GM12878 (cell line): Measurements from ENCODE around the gene SBF1. TPM values are rescaled to one million over a fixed set of nuclear protein-coding genes. Genes with fewer than 3 reads are reported as not detected.
A peak's percentile ranks its signal among the peaks of the same experiment; 100 is the strongest.

ENCODE experiments used
- ATAC-seq: fragments of 200-7000 bp; cut with Tn5 transposase; 3 replicates; pipeline ENCODE4 v1.9.1; 2020; ENCODE audit warnings: mild to moderate bottlenecking, moderate library complexity
- BruUV-seq: library from RNA; stranded (reverse); fragments of 400-500 nt; replicated peaks from 2 replicates; lab custom pipeline; 2021; lab: Mats Ljungman, UMichigan
- CTCF ChIA-PET: fragments of 300-600 bp; sonication (Branson Sonifier 250); formaldehyde crosslinking; extraction: SDS; loops from one replicate; lab custom pipeline; 2021; ENCODE audit warnings: inconsistent platforms; lab: Yijun Ruan, JAX
- POLR2A ChIA-PET: fragments of 350-600 bp; formaldehyde crosslinking; extraction: SDS; loops from one replicate; lab custom pipeline; 2021; ENCODE audit warnings: inconsistent platforms; lab: Charles Lee
- RAD21 ChIA-PET: fragments of 300-600 bp; sonication (Branson Sonifier 250); formaldehyde crosslinking; loops from one replicate; lab custom pipeline; 2023; ENCODE audit warnings: antibody characterized with exemption; ENCODE audit not compliant: unreplicated experiment; lab: Charles Lee
- SMC1A ChIA-PET: fragments of 300-600 bp; sonication (Branson Sonifier 250); formaldehyde crosslinking; loops from one replicate; lab custom pipeline; 2023; ENCODE audit not compliant: unreplicated experiment, uncharacterized antibody; lab: Charles Lee
- DNase-seq: peaks from one replicate; pipeline ENCODE4 v3.0.0-alpha.2; 2011; ENCODE audit warnings: low read depth, low spot score
- FAIRE-seq: peaks from 3 replicates; lab custom pipeline; 2011; peaks lifted over from hg19 to GRCh38; lab: Jason Lieb, UNC
- H2AFZ ChIP-seq: 2 replicates; pipeline ENCODE4 v1.6.0; 2011; ENCODE audit warnings: low read depth, low read length, control low read depth; ENCODE audit not compliant: control insufficient read depth
- H3K27ac ChIP-seq: 2 replicates; pipeline ENCODE4 v1.5.1; 2011; ENCODE audit warnings: control low read depth; ENCODE audit not compliant: control insufficient read depth, insufficient read depth
- H3K27me3 ChIP-seq, 2 experiments: replicated peaks in 1 of 2; 2 replicates each; pipeline versions ENCODE4 v1.6.0 to v1.6.1; 2011; ENCODE audit warnings: low read length in 1 of 2; ENCODE audit not compliant: control insufficient read depth in 2 of 2, insufficient read depth in 2 of 2
- H3K36me3 ChIP-seq, 2 experiments: 2 replicates each; pipeline ENCODE4 v1.5.1; 2011; ENCODE audit warnings: low read length in 1 of 2; ENCODE audit not compliant: control insufficient read depth in 2 of 2, insufficient read depth in 2 of 2
- H3K4me1 ChIP-seq: 2 replicates; pipeline ENCODE4 v1.6.1; 2011; ENCODE audit warnings: mild to moderate bottlenecking, low read length, moderate library complexity, mixed read lengths; ENCODE audit not compliant: control insufficient read depth, insufficient read depth
- H3K4me2 ChIP-seq: 2 replicates; pipeline ENCODE4 v1.6.0; 2011; ENCODE audit warnings: control low read depth; ENCODE audit not compliant: control insufficient read depth, insufficient read depth
- H3K4me3 ChIP-seq: fragments of 200-600 bp; sonication (generic); 2 replicates; pipeline ENCODE4 v1.5.1; 2016
- H3K79me2 ChIP-seq: 2 replicates; pipeline ENCODE4 v1.6.0; 2011; ENCODE audit warnings: low read length; ENCODE audit not compliant: control insufficient read depth, insufficient read depth
- H3K9ac ChIP-seq: 2 replicates; pipeline ENCODE4 v1.8.0; 2011; ENCODE audit warnings: low read length, control low read depth, mixed read lengths; ENCODE audit not compliant: control insufficient read depth, insufficient read depth
- H3K9me3 ChIP-seq: replicated peaks from 3 replicates; pipeline ENCODE4 v1.5.1; 2011; ENCODE audit warnings: mild to moderate bottlenecking, low read length; ENCODE audit not compliant: control insufficient read depth, insufficient read depth
- H4K20me1 ChIP-seq: 2 replicates; pipeline ENCODE4 v1.6.0; 2011; ENCODE audit not compliant: control insufficient read depth, insufficient read depth
- BHLHE40 ChIP-seq, 2 experiments: fragments of 450-650 bp in 1 of 2; IDR thresholded peaks; 2 replicates each; pipeline ENCODE4 v1.6.1; 2011 to 2017; ENCODE audit warnings: low read depth in 2 of 2, borderline replicate concordance in 1 of 2, improper control_type of control experiment in 1 of 2, low read length in 1 of 2, mild to moderate bottlenecking in 1 of 2
- HDAC2 ChIP-seq: fragments of 200-600 bp; sonication (generic); IDR thresholded peaks from 2 replicates; pipeline ENCODE4 v1.6.1; 2017
- IKZF2 ChIP-seq, 2 experiments: fragments of 450-650 bp; IDR thresholded peaks; 2 replicates each; pipeline ENCODE4 v1.6.1; 2017; ENCODE audit warnings: mild to moderate bottlenecking in 2 of 2, moderate library complexity in 2 of 2
- MYB ChIP-seq: fragments of 150-350 bp; IDR thresholded peaks from 2 replicates; pipeline ENCODE4 v1.6.1; 2014; ENCODE audit warnings: mild to moderate bottlenecking, low read depth, low read length, borderline replicate concordance
- RBBP5 ChIP-seq: fragments of 200-600 bp; sonication (generic); conservative IDR thresholded peaks from 2 replicates; pipeline ENCODE4 v1.6.1; 2016
- WGBS: methylation state at CpG from one replicate; pipeline ENCODE4 v1.1.6; 2016; ENCODE audit warnings: low lambda C conversion rate; ENCODE audit not compliant: insufficient replicate concordance, insufficient coverage; ENCODE audit errors: missing lambda C conversion rate; 5-methylcytosine and 5-hydroxymethylcytosine counted together
- in situ Hi-C: fragments of 300-500 bp; cut with MboI; formaldehyde crosslinking; loops from 9 replicates; pipeline ENCODE4 v1.14.3; 2018; ENCODE audit warnings: mixed read lengths
- intact Hi-C: fragments of 100-400 bp; cut with micrococcal nuclease; formaldehyde crosslinking; loops from one replicate; pipeline ENCODE4 v1.14.2; 2022; ENCODE audit not compliant: unreplicated experiment
- polyA plus RNA-seq, 11 experiments: library from polyadenylated mRNA; depleted of rRNA in 4 of 11; unstranded in 6 of 11; stranded (reverse) in 5 of 11; fragments of >200 nt; fragmentation: Nextera tagmentation in 4 of 11; fragmentation: Illumina TruSeq in 1 of 11; extraction: Ambion mirVana in 4 of 11; extraction: Trizol in 1 of 11; gene quantifications; 1 replicate in 1 of 11; 2 replicates in 10 of 11; pipeline versions ENCODE4 v1.2.1 to v1.2.3, GENCODE V29; 2011 to 2016; ENCODE audit warnings: inconsistent platforms in 2 of 11, missing spikeins in 2 of 11, low read depth in 1 of 11
- total RNA-seq, 4 experiments: library from RNA; depleted of rRNA in 3 of 4; stranded (reverse); fragments of >200 nt in 3 of 4; fragmentation: Illumina TruSeq in 1 of 4; extraction: Trizol in 1 of 4; gene quantifications; 2 replicates each; pipeline versions ENCODE4 v1.2.1 to v1.2.3, GENCODE V29; 2013 to 2021

Gene SBF1
- total and polyA plus RNA-seq, 10 of the 15 experiments (the other 5 are each of a cell fraction or from before 2014, with no cell fraction given) = 0.23 to 95.0 (median 17.8) TPM

DNA sequence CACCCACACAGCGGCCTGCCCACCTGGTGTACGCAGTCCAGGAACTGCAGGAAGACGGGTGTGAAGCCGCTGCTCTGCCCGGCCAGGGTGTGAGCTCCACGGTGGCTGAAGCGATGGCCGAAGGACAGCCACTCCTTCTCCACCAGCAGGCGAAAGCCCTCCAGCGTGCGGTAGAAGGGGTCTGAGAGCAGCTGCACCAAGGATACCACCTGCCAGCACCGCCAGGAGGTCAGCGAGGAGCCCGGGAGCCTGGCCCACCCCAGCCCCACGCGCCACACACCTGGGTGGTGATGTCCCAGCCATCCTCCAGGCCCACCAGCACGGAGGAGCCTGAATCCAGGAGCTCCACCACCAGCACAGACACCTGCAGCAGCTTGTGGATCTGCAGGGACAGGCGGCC is 19.6 kb downstream of the SBF1 start:
- H3K27me3 ChIP-seq = no peaks in the 10 kb centered on the region
- POLR2A ChIA-PET = no interaction called here
- H3K4me2 ChIP-seq = no peak overlapping the region
- SMC1A ChIA-PET = no interaction called here
- no peak for ATAC-seq
- no peak for FAIRE-seq
- no peak for DNase-seq
- 87% methylated on average over 18 of the region's 18 CpGs for WGBS
- H3K79me2 ChIP-seq = no peaks in the 10 kb centered on the region
- H3K9me3 ChIP-seq = no peaks in the 10 kb centered on the region
- RAD21 ChIA-PET = interaction anchor here (1.1 kb wide), 1 partner anchor 204 kb away, joined by 3 read pairs; the partner anchor contains the start of gene HDAC10
- H3K4me1 ChIP-seq = no peaks in the 10 kb centered on the region
- in situ Hi-C loops = no loop called here
- H3K36me3 ChIP-seq = peaks cover 8 to 35% of the 10 kb centered on the region in 2 experiments; a peak in 3 of 4 replicates
- no peak overlapping the region for H3K27ac ChIP-seq
- CTCF ChIA-PET = interaction anchor here (1.0 kb wide), 1 partner anchor 15 kb away, joined by 3 read pairs; no protein-coding TSS in a partner anchor
- BruUV-seq = no TSS peak
- intact Hi-C loops = no loop called here
- H3K9ac ChIP-seq = no peak overlapping the region
- no peak overlapping the region for H2AFZ ChIP-seq
- no peak for TF ChIP-seq BHLHE40 (IDR thresholded peaks at IDR 0.05; ENCODE audit: borderline replicate concordance in 1 of 2, low read depth in 2 of 2, low read length in 1 of 2)
- TF ChIP-seq, all 136 proteins: peak for 0
- no peaks in the 10 kb centered on the region for H4K20me1 ChIP-seq
- no peak overlapping the region for H3K4me3 ChIP-seq

DNA sequence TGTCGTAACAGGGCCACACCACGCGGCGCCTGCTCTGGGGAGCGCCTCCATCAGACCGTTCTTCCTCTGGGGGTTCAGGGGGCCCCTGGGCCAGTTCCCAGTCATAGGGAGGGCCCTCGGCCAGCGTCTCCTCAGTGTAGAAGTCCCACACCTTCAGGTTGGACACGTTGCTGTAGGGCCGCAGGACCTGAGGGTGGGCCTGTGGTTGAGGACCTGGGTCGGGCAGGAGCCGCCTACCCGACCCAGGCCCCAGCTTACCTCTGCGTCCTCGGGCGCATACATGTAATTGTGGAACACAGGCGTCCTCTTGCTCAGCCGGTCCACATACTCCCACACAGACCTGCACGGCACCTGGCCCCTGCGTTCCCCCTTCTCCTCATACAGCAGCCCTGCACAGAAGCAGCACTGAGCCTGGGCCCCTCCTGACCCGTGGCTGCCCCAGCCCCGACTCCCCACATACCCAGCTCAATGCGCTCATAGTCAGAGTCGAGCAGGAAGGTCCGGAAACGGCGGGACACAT is 20.2 kb downstream of the SBF1 start:
- H3K27me3 ChIP-seq = no peaks in the 10 kb centered on the region
- H3K27ac ChIP-seq = no peak overlapping the region
- no peak for FAIRE-seq
- intact Hi-C loops = no loop called here
- TF ChIP-seq MYB (no peak), IKZF2 (IDR thresholded peaks at IDR 0.05) (no peak), RBBP5 (no peak), HDAC2 (no peak)
- TF ChIP-seq, all 136 proteins: peak for 0
- Histone ChIP-seq H3K4me2 (no peak overlapping the region), H2AFZ (no peak overlapping the region), H3K36me3 (peaks cover 8 to 31% of the 10 kb centered on the region in 2 experiments; a peak in 3 of 4 replicates), H3K4me3 (no peak overlapping the region), H3K79me2 (no peaks in the 10 kb centered on the region), H3K4me1 (no peaks in the 10 kb centered on the region; the same call in 1 of the 2 replicates), H4K20me1 (no peaks in the 10 kb centered on the region), H3K9ac (no peak overlapping the region), H3K9me3 (no peaks in the 10 kb centered on the region)
- TSS peak; percentile 41 for BruUV-seq
- WGBS = 93% methylated on average over 27 of the region's 27 CpGs
- CTCF ChIA-PET = no interaction called here
- SMC1A ChIA-PET = no interaction called here
- POLR2A ChIA-PET = no interaction called here
- DNase-seq (no peak), ATAC-seq (no peak)
- RAD21 ChIA-PET = interaction anchor here (1.1 kb wide), 1 partner anchor 204 kb away, joined by 3 read pairs; the partner anchor contains the start of gene HDAC10
- in situ Hi-C loops = no loop called here
